Panc1 (cell line): ENCODE measurements around the gene DGCR8. TPM values are rescaled to one million over a fixed set of nuclear protein-coding genes. Genes with fewer than 3 reads are reported as not detected.

Source experiments
- ATAC-seq: fragments of 200-7000 bp; cut with Tn5 transposase; 2 replicates; pipeline ENCODE4 v1.9.1; 2020; ENCODE audit warnings: mild to moderate bottlenecking, moderate library complexity
- BruUV-seq: library from RNA; stranded (reverse); fragments of 400-500 nt; replicated peaks from 2 replicates; lab custom pipeline; 2021; lab: Mats Ljungman, UMichigan
- CTCF ChIA-PET: fragments of 300-600 bp; sonication (Branson Sonifier 250); formaldehyde crosslinking; loops from one replicate; lab custom pipeline; 2022; ENCODE audit warnings: antibody characterized with exemption; lab: Charles Lee
- POLR2A ChIA-PET: fragments of 300-600 bp; sonication (Branson Sonifier 250); formaldehyde crosslinking; loops from one replicate; lab custom pipeline; 2022; ENCODE audit warnings: antibody characterized with exemption; lab: Charles Lee
- DNase-seq: peaks from one replicate; pipeline ENCODE4 v3.0.0-alpha.2; 2010; ENCODE audit warnings: low read depth, low spot score
- H3K27ac ChIP-seq: 2 replicates; pipeline ENCODE4 v1.5.1; 2011; ENCODE audit warnings: mild to moderate bottlenecking, low read length, inconsistent platforms
- H3K27me3 ChIP-seq: fragments of 200-500 bp; sonication (Bioruptor generic); 2 replicates; pipeline ENCODE4 v1.6.0; 2014; ENCODE audit warnings: low read length, inconsistent platforms; ENCODE audit not compliant: control insufficient read depth, insufficient read depth
- H3K36me3 ChIP-seq: fragments of 200-500 bp; sonication (Bioruptor generic); 2 replicates; pipeline ENCODE4 v1.5.1; 2014; ENCODE audit warnings: inconsistent platforms, mild to moderate bottlenecking, low read length, moderate library complexity; ENCODE audit not compliant: control insufficient read depth, insufficient read depth
- H3K4me1 ChIP-seq: 2 replicates; pipeline ENCODE4 v1.5.1; 2011; ENCODE audit warnings: inconsistent platforms, mild to moderate bottlenecking, low read length, moderate library complexity; ENCODE audit not compliant: control insufficient read depth, insufficient read depth
- H3K4me3 ChIP-seq, 2 experiments: 2 replicates each; pipeline ENCODE4 v1.5.1; 2011 to 2012; ENCODE audit warnings: low read depth in 2 of 2, low read length in 2 of 2, mild to moderate bottlenecking in 2 of 2, inconsistent platforms in 1 of 2, moderate library complexity in 1 of 2
- H3K9me3 ChIP-seq: fragments of 200-500 bp; sonication (Bioruptor generic); 2 replicates; pipeline ENCODE4 v1.5.1; 2014; ENCODE audit warnings: low read depth, mild to moderate bottlenecking, inconsistent platforms, low read length, moderate library complexity; ENCODE audit not compliant: control insufficient read depth, insufficient read depth
- POLR2AphosphoS5 ChIP-seq: IDR thresholded peaks from 2 replicates; pipeline ENCODE4 v1.6.1; 2012; ENCODE audit warnings: mild to moderate bottlenecking, low read depth, low read length, moderate library complexity
- SIN3A ChIP-seq: IDR thresholded peaks from 2 replicates; pipeline ENCODE4 v1.6.1; 2012; ENCODE audit warnings: low read depth, mild to moderate bottlenecking, low read length, moderate library complexity, borderline replicate concordance; ENCODE audit not compliant: insufficient read depth
- TCF7L2 ChIP-seq: IDR thresholded peaks from 2 replicates; pipeline ENCODE4 v1.6.1; 2011; ENCODE audit warnings: mild to moderate bottlenecking, low read depth, low read length, inconsistent platforms
- in situ Hi-C: cut with HindIII; loops from 2 replicates; pipeline ENCODE4 v1.10.0; 2016; ENCODE audit warnings: low sequenced_read_pairs, low pct_unique_long_range_greater_than_20kb
- intact Hi-C: fragments of 100-400 bp; cut with micrococcal nuclease; formaldehyde crosslinking; loops from one replicate; pipeline ENCODE4 v1.10.0; 2022; ENCODE audit not compliant: unreplicated experiment
- total RNA-seq: library from RNA; stranded (reverse); gene quantifications from one replicate; pipeline ENCODE4 v1.2.1, GENCODE V29; 2021; ENCODE audit not compliant: unreplicated experiment
- TF ChIP-seq, protein P1 (sequence below), 2 experiments: IDR thresholded peaks; 2 replicates each; pipeline ENCODE4 v1.6.1; 2011 to 2012; ENCODE audit warnings: low read depth in 2 of 2, control low read depth in 1 of 2, low read length in 1 of 2, mild to moderate bottlenecking in 1 of 2, moderate library complexity in 1 of 2; ENCODE audit not compliant: insufficient read depth in 1 of 2
- TF ChIP-seq, protein P2 (sequence below): fragments of 450-650 bp; IDR thresholded peaks from 2 replicates; pipeline ENCODE4 v1.5.1; 2017; ENCODE audit warnings: mild to moderate bottlenecking

The DGCR8 gene
- total RNA-seq, 1 experiment from 2014 or later = 35.0 TPM

DNA sequence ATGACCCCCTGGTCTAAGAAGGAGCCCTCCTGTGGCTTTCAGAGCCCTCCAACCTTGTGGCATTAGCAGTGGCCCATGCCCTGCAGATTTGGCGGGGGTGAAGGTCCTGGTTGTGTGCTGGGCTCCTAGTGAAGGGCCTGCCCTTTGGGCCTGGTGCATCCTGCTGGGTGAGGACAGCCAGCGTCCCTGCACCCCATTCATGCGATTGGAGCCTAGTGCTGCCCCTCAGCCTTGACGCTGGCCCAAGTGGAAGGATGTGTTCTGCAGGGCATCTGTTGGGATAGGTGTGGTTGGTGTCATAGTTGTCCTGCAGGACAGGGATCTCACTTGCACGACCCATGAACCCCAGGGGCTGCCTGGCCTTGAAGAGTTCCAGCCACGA lies 28.1 kb upstream of the DGCR8 start:
- Histone ChIP-seq H3K4me1 (no peaks in the 10 kb centered on the region), H3K27ac (no peak overlapping the region), H3K27me3 (no peaks in the 10 kb centered on the region), H3K36me3 (no peaks in the 10 kb centered on the region), H3K4me3 (no peak overlapping the region), H3K9me3 (no peaks in the 10 kb centered on the region)
- TF ChIP-seq, protein P1, sequence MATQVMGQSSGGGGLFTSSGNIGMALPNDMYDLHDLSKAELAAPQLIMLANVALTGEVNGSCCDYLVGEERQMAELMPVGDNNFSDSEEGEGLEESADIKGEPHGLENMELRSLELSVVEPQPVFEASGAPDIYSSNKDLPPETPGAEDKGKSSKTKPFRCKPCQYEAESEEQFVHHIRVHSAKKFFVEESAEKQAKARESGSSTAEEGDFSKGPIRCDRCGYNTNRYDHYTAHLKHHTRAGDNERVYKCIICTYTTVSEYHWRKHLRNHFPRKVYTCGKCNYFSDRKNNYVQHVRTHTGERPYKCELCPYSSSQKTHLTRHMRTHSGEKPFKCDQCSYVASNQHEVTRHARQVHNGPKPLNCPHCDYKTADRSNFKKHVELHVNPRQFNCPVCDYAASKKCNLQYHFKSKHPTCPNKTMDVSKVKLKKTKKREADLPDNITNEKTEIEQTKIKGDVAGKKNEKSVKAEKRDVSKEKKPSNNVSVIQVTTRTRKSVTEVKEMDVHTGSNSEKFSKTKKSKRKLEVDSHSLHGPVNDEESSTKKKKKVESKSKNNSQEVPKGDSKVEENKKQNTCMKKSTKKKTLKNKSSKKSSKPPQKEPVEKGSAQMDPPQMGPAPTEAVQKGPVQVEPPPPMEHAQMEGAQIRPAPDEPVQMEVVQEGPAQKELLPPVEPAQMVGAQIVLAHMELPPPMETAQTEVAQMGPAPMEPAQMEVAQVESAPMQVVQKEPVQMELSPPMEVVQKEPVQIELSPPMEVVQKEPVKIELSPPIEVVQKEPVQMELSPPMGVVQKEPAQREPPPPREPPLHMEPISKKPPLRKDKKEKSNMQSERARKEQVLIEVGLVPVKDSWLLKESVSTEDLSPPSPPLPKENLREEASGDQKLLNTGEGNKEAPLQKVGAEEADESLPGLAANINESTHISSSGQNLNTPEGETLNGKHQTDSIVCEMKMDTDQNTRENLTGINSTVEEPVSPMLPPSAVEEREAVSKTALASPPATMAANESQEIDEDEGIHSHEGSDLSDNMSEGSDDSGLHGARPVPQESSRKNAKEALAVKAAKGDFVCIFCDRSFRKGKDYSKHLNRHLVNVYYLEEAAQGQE (IDR thresholded peaks at IDR 0.05; ENCODE audit: insufficient read depth in 1 of 2, low read depth in 2 of 2, low read length in 1 of 2) = no peak
- TF ChIP-seq SIN3A (no peak), TCF7L2 (no peak), POLR2AphosphoS5 (no peak)
- TF ChIP-seq, protein P2, sequence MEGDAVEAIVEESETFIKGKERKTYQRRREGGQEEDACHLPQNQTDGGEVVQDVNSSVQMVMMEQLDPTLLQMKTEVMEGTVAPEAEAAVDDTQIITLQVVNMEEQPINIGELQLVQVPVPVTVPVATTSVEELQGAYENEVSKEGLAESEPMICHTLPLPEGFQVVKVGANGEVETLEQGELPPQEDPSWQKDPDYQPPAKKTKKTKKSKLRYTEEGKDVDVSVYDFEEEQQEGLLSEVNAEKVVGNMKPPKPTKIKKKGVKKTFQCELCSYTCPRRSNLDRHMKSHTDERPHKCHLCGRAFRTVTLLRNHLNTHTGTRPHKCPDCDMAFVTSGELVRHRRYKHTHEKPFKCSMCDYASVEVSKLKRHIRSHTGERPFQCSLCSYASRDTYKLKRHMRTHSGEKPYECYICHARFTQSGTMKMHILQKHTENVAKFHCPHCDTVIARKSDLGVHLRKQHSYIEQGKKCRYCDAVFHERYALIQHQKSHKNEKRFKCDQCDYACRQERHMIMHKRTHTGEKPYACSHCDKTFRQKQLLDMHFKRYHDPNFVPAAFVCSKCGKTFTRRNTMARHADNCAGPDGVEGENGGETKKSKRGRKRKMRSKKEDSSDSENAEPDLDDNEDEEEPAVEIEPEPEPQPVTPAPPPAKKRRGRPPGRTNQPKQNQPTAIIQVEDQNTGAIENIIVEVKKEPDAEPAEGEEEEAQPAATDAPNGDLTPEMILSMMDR = no peak
- intact Hi-C loops = no loop called here
- ChIA-PET POLR2A (no interaction called here), CTCF (no interaction called here)
- ATAC-seq (no peak), DNase-seq (no peak)
- BruUV-seq = no TSS peak
- in situ Hi-C loops = no loop called here

DNA sequence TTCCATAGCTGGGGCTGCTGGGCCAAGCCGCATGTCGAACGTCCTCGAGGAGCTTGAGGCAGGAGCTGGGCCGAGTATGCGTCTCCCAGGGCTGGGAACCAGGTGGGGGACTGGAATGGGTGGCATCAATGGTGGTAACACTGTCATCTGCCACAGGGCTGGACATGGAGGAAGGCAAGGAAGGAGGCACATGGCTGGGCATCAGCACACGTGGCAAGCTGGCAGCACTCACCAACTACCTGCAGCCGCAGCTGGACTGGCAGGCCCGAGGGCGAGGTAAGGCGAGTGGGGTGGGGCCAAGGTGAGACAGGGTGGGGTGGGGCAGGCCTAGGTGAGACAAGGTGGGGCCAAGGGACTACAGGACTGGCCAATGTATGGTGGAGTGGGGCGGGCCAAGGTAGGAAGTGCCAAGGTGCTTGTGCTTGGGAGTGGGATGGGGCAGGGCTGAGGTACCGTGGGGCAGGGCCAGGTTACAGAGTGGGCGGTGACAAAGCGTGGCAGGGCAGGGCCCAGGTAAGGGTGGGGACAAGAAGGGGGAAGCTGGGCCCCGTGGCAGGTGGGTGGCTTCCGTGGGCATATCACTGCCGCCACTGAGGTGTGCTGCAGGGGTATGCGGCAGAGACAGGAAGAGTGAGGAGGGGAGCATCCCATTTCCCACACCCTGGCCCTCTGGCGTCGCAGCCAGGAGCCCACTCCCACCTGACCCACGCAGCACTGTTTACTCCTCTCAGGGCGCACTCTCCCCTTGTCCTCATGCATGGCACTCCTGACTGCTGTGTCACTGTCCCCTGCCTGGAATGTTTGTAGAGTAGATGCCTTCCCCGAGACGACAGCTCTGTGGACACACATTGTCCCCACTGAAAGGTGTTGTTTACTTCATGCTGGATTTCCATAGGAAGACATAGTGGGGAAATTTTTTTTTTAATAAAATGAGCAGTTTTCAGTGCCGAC lies 27.5 kb upstream of the DGCR8 start:
- intact Hi-C loops = no loop called here
- H3K36me3 ChIP-seq = no peaks in the 10 kb centered on the region
- no peak for ATAC-seq
- TF ChIP-seq, protein P2 = no peak
- no peak for TF ChIP-seq POLR2AphosphoS5
- TF ChIP-seq, protein P1 (IDR thresholded peaks at IDR 0.05; ENCODE audit: insufficient read depth in 1 of 2, low read depth in 2 of 2, low read length in 1 of 2) = no peak
- TF ChIP-seq TCF7L2 = no peak
- TF ChIP-seq SIN3A = no peak
- H3K9me3 ChIP-seq = no peaks in the 10 kb centered on the region
- H3K4me1 ChIP-seq = no peaks in the 10 kb centered on the region
- in situ Hi-C loops = no loop called here
- CTCF ChIA-PET = no interaction called here
- DNase-seq = no peak
- no peaks in the 10 kb centered on the region for H3K27me3 ChIP-seq
- no peak overlapping the region for H3K27ac ChIP-seq
- POLR2A ChIA-PET = no interaction called here
- no peak overlapping the region for H3K4me3 ChIP-seq
- BruUV-seq = no TSS peak
